Spleen (tissue), 11 donors: Measurements from ENCODE around the gene FNDC1. TPM values are rescaled to one million over a fixed set of nuclear protein-coding genes. Genes with fewer than 3 reads are reported as not detected.

Experiments used
- DNase-seq: peaks from one replicate; pipeline ENCODE4 v3.0.0-alpha.2; 2020
- H3K27ac ChIP-seq, 8 donors: fragments of 200-600 bp; sonication (generic) in 7 of 8; 1 replicate in 4 of 8; 2 replicates in 4 of 8; pipeline versions ENCODE4 v1.5.0 to v1.8.0; 2016 to 2021; ENCODE audit warnings: inconsistent platforms in 4 of 8, mild to moderate bottlenecking in 4 of 8, moderate library complexity in 1 of 8
- H3K27me3 ChIP-seq, 7 donors: fragments of 200-600 bp; sonication (generic) in 6 of 7; replicated peaks in 1 of 7; 1 replicate in 4 of 7; 2 replicates in 3 of 7; pipeline versions ENCODE4 v1.5.0 to v1.8.0; 2016 to 2021; ENCODE audit warnings: inconsistent platforms in 3 of 7, mild to moderate bottlenecking in 1 of 7
- H3K36me3 ChIP-seq, 6 donors: fragments of 200-600 bp; sonication (generic) in 5 of 6; 1 replicate in 4 of 6; 2 replicates in 2 of 6; pipeline versions ENCODE4 v1.5.0 to v1.8.0; 2016 to 2021; ENCODE audit warnings: inconsistent platforms in 2 of 6
- H3K4me1 ChIP-seq, 6 donors: fragments of 200-600 bp; sonication (generic) in 5 of 6; 1 replicate in 3 of 6; 2 replicates in 3 of 6; pipeline versions ENCODE4 v1.5.0 to v1.8.0; 2016 to 2021; ENCODE audit warnings: inconsistent platforms in 3 of 6
- H3K4me3 ChIP-seq, 8 donors: fragments of 200-600 bp; sonication (generic) in 7 of 8; 1 replicate in 4 of 8; 2 replicates in 4 of 8; pipeline versions ENCODE4 v1.5.0 to v1.8.0; 2016 to 2021; ENCODE audit warnings: inconsistent platforms in 4 of 8, mild to moderate bottlenecking in 4 of 8, moderate library complexity in 2 of 8
- H3K9me3 ChIP-seq, 8 donors: fragments of 200-600 bp; sonication (generic) in 7 of 8; 1 replicate in 4 of 8; 2 replicates in 4 of 8; pipeline versions ENCODE4 v1.5.0 to v1.8.0; 2016 to 2021; ENCODE audit warnings: inconsistent platforms in 4 of 8
- CTCF ChIP-seq, 11 experiments: fragments of 200-600 bp in 7 of 11; fragments of 450-650 bp in 4 of 11; sonication (generic) in 4 of 11; IDR thresholded peaks in 8 of 11; conservative IDR thresholded peaks in 3 of 11; 1 replicate in 7 of 11; 2 replicates in 4 of 11; pipeline versions ENCODE4 v1.4.0 to v1.8.0; 2016 to 2021; ENCODE audit warnings: antibody characterized with exemption in 11 of 11, inconsistent platforms in 4 of 11, mild to moderate bottlenecking in 1 of 11
- POLR2A ChIP-seq, 3 donors: fragments of 450-650 bp; IDR thresholded peaks; one replicate each; pipeline ENCODE4 v1.5.1; 2017; ENCODE audit warnings: antibody characterized with exemption in 3 of 3, mild to moderate bottlenecking in 1 of 3
- POLR2AphosphoS5 ChIP-seq, 3 donors: sonication (generic); formaldehyde crosslinking; IDR thresholded peaks; one replicate each; pipeline ENCODE4 v1.5.1; 2017; ENCODE audit warnings: antibody characterized with exemption in 3 of 3
- WGBS, 5 donors: extraction: QIAGEN DNeasy Blood & Tissue Kit in 3 of 5; methylation state at CpG; one replicate each; pipeline versions ENCODE4 v1.1.5 to v1.1.7; 2013 to 2018; 5-methylcytosine and 5-hydroxymethylcytosine counted together
- intact Hi-C: fragments of 100-400 bp; cut with DNase I; formaldehyde crosslinking; loops from one replicate; pipeline ENCODE4 v1.15.0; 2023; ENCODE audit warnings: low total_unique reads
- polyA plus RNA-seq, 3 donors: library from polyadenylated mRNA; stranded (reverse); fragments of 200-250 nt; gene quantifications; one replicate each; pipeline ENCODE4 v1.2.1, GENCODE V29; 2013
- total RNA-seq, 7 donors: library from RNA; depleted of rRNA in 3 of 7; stranded (reverse); fragments of >200 nt in 3 of 7; fragmentation: NEBNext Ultra II Directional in 4 of 7; extraction: Animal tissue kit (Norgen Biotek cat#: 25700) in 4 of 7; gene quantifications; one replicate each; pipeline versions ENCODE4 v1.1.0 to v1.2.1, GENCODE V29; 2016 to 2021
- donor health status: healthy with polysubstance abuse.
- donor health status: DM: no; HTN: no; CAD: no; lungs with moderate emphysema.
- donor health status: DM: no; HTN: no; CAD: no.
- donor health status: Bipolar disorder and iron deficiency.
- donor health status: healthy.
- donor health status: DM: no; HTN: no; CAD: no.
- donor health status: DM: yes; HTN: yes; CAD: no.

The FNDC1 gene
- total and polyA plus RNA-seq, 10 donors = 0.03 to 1.2 (median 0.29) TPM

GRCh38 chr6:159197251-159197650 is 28.1 kb downstream of the FNDC1 start:
- 70 to 92% (median 88%) methylated on average over 7 of the region's 7 CpGs for WGBS, 5 donors
- H3K9me3 ChIP-seq = no peaks in the 10 kb centered on the region
- no peak overlapping the region for H3K27ac ChIP-seq
- no peak overlapping the region for H3K4me3 ChIP-seq
- no peak for DNase-seq
- H3K36me3 ChIP-seq = no peaks in the 10 kb centered on the region
- no peak for TF ChIP-seq POLR2A (IDR thresholded peaks at IDR 0.05)
- no peak for TF ChIP-seq CTCF (IDR thresholded peaks at IDR 0.05 in 8 of 11, conservative IDR thresholded peaks at IDR 0.05 in 3 of 11)
- no peak for TF ChIP-seq POLR2AphosphoS5 (IDR thresholded peaks at IDR 0.05)
- peaks cover 0 to 4% (median 0%) of the 10 kb centered on the region in 7 donors for H3K27me3 ChIP-seq
- intact Hi-C loops = no loop called here
- peaks cover 0 to 7% (median 0%) of the 10 kb centered on the region in 6 donors for H3K4me1 ChIP-seq

DNA sequence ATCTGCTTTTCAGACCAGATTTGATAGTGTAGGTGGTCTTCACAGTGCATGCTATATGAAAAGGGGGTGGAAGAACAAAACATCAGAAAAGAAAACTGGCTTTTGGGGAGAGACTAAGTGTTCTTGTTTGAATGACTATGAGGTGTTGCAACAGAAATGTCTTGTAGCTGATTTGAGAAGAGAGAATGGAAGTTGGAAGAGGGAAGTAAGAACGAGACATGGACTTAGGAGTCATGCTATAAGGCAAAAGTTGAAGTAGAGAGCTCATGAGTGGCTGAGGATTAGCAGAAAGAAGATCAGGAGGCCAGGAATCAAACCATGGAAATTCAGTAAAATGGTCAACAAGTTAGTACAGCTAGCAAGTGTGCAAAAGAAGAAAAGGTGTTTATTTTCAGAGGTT is 32.1 kb downstream of the FNDC1 start:
- H3K27me3 ChIP-seq = peaks cover 0 to 4% (median 0%) of the 10 kb centered on the region in 7 donors
- H3K4me3 ChIP-seq = no peak overlapping the region
- TF ChIP-seq CTCF (IDR thresholded peaks at IDR 0.05 in 8 of 11, conservative IDR thresholded peaks at IDR 0.05 in 3 of 11) = no peak
- TF ChIP-seq POLR2AphosphoS5 (IDR thresholded peaks at IDR 0.05) = no peak
- no peak for TF ChIP-seq POLR2A (IDR thresholded peaks at IDR 0.05)
- H3K4me1 ChIP-seq = peaks cover 0 to 10% (median 0%) of the 10 kb centered on the region in 6 donors
- DNase-seq = no peak
- no peak overlapping the region for H3K27ac ChIP-seq
- WGBS, 5 donors = 36 to 82% (median 61%) methylated on average over 1 of the region's 1 CpG
- H3K9me3 ChIP-seq = no peaks in the 10 kb centered on the region
- H3K36me3 ChIP-seq = no peaks in the 10 kb centered on the region
- intact Hi-C loops = no loop called here

DNA sequence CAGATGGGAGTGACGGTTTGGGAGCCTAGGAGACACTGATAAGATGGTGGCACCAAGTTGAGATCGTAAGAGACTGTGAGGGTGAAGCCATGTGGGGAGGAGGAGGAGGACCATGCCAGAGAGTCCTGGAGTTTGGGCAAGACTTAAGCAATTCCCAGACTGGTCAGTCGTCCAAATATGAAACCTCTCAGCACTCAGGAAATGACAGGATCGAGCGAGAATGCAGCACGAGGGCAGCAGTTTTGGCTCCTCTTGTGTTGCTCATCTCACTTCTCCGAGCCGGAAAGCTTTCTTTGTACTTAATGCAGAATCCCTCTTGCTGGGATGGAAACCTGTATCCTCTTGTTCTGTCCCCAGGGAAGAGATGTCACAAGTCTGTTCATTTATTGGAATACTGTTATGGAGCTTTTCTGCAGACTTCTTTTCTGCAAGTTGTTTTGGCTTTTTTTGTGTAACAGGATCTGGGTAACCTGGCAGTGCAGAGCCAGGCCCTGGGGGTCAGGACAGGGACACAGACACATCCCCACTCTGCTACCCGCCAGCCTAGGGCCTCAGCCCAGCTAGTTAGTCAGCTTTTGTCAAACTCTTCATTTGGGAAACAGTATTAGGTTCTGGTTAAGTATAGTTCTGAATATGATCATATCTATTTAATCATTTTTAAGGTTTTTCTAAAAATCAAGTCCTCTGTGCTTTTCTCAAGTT is 34.3 kb downstream of the FNDC1 start:
- 58 to 82% (median 70%) methylated on average over 9 of the region's 9 CpGs for WGBS, 5 donors
- intact Hi-C loops = no loop called here

More for the DNA sequence above, 34.3 kb downstream of the FNDC1 start:
- Histone ChIP-seq H3K9me3 (no peaks in the 10 kb centered on the region), H3K4me1 (peaks cover 0 to 10% (median 0%) of the 10 kb centered on the region in 6 donors), H3K27ac (no peak overlapping the region), H3K36me3 (no peaks in the 10 kb centered on the region), H3K4me3 (no peak overlapping the region), H3K27me3 (peaks cover 0 to 4% (median 0%) of the 10 kb centered on the region in 7 donors)
- DNase-seq = no peak
- TF ChIP-seq POLR2A (IDR thresholded peaks at IDR 0.05) (no peak), CTCF (IDR thresholded peaks at IDR 0.05 in 8 of 11, conservative IDR thresholded peaks at IDR 0.05 in 3 of 11) (no peak), POLR2AphosphoS5 (IDR thresholded peaks at IDR 0.05) (peak in 1 of 3 donors; percentile 9)
